Measurements from ENCODE around the gene PCNX2.

Gene PCNX2

DNA sequence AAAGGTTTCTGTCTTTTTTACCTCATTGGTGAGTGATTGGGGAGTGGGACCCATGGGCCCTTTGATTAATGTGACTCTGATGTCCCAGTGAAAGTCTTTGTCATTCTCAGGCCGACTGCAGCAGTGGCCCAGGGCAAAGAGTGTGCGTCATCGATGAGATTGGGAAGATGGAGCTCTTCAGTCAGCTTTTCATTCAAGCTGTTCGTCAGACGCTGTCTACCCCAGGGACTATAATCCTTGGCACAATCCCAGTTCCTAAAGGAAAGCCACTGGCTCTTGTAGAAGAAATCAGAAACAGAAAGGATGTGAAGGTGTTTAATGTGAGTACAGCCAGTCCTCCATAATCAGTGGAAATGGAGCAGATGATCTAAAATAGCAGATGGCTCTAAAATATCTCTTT lies 325.7 kb downstream of the PCNX2 start:
- TF ChIP-seq, protein P1, sequence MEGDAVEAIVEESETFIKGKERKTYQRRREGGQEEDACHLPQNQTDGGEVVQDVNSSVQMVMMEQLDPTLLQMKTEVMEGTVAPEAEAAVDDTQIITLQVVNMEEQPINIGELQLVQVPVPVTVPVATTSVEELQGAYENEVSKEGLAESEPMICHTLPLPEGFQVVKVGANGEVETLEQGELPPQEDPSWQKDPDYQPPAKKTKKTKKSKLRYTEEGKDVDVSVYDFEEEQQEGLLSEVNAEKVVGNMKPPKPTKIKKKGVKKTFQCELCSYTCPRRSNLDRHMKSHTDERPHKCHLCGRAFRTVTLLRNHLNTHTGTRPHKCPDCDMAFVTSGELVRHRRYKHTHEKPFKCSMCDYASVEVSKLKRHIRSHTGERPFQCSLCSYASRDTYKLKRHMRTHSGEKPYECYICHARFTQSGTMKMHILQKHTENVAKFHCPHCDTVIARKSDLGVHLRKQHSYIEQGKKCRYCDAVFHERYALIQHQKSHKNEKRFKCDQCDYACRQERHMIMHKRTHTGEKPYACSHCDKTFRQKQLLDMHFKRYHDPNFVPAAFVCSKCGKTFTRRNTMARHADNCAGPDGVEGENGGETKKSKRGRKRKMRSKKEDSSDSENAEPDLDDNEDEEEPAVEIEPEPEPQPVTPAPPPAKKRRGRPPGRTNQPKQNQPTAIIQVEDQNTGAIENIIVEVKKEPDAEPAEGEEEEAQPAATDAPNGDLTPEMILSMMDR (IDR thresholded peaks at IDR 0.05; ENCODE audit: low read length, missing control alignments), result no peak
- H3K4me3 ChIP-seq (replicated peaks; ENCODE audit: low read depth, low read length), result no peak overlapping the region
- no peak for DNase-seq (ENCODE audit: low read depth)

DNA sequence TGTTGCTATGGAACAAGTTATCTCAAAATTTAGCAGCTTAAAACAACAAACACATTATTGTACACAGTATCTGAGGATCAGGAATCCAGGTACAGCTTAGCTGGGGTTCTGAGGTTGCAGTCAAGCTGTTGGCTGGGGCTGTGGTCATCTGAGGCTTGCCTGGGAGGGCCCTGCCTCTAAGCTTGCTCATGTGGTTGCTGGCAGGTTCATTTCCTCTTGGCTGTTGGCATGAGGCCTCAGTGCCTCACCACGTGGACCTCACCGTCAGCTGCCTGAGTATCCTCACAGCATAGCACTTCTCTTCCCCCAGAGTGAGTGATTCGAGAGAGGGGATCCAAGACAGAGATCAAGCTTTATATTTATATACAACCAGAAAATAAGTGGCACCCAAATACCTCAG lies 326.6 kb downstream of the PCNX2 start:
- TF ChIP-seq, protein P1 (IDR thresholded peaks at IDR 0.05; ENCODE audit: low read length, missing control alignments), result no peak
- DNase-seq (ENCODE audit: low read depth), result peak; percentile 55

DNA sequence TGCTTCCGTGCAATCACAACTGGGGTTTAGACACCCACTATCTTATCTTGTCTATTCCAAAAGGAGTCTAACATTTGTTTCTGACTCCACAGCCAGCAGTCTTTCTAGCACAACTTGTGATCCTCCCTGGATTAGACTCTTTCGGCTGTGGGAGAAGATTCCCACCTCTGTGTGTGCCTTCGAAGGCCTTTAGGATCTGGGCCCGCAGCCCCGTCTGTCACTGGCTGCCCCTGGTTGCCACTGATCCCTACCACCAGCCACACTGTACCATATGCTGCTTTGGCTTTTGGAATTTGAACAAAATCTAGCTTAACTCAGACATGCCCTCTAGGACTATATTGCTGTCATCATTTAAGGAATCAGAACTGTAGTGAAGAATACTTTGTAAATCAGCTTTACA lies 327.1 kb downstream of the PCNX2 start:
- TF ChIP-seq, protein P1 (IDR thresholded peaks at IDR 0.05; ENCODE audit: low read length, missing control alignments), result no peak
- DNase-seq (ENCODE audit: low read depth), result no peak
- H3K4me3 ChIP-seq (replicated peaks; ENCODE audit: low read depth, low read length), result no peak overlapping the region

More for the DNA sequence above, 326.6 kb downstream of the PCNX2 start:
- H3K4me3 ChIP-seq (replicated peaks; ENCODE audit: low read depth, low read length), result no peak overlapping the region

DNA sequence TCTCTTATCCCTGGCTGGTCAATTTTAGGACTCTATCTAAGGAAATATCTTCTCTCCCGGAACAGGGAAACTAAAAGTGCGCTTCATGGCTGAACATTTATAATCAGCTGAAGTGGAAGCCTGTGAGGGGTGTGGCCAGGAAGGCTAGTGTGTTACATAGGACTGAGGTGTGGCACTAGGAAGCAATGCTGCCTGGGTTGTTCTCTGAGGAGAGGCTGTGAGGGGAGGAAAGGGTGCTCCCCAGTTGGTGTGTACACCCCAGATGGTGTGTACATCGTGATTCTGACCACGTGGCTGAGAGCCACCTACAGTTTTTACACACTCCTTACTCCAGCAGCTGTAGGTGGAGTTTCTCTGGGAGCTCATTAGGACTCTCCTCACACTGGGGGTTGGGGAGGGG lies 328.9 kb downstream of the PCNX2 start:
- TF ChIP-seq, protein P1 (IDR thresholded peaks at IDR 0.05; ENCODE audit: low read length, missing control alignments), result no peak
- DNase-seq (ENCODE audit: low read depth), result no peak
- H3K4me3 ChIP-seq (replicated peaks; ENCODE audit: low read depth, low read length), result no peak overlapping the region

DNA sequence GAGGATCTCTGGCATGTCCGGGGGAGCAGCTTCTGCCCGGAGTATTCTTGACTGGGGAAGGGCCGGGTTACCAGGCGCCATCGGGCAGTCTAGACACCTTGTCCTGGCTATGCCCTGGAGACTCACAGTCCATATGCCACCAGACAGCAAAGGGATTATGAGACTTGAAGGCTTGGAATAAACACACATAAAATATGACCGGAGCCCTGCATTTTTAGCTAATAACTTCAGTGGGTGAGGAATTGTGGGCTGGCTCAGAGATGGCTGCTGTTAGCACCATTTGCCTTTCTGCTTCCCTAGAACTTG lies 329.7 kb downstream of the PCNX2 start:
- no peak for DNase-seq (ENCODE audit: low read depth)
- no peak overlapping the region for H3K4me3 ChIP-seq (replicated peaks; ENCODE audit: low read depth, low read length)
- TF ChIP-seq, protein P1 (IDR thresholded peaks at IDR 0.05; ENCODE audit: low read length, missing control alignments), result no peak

DNA sequence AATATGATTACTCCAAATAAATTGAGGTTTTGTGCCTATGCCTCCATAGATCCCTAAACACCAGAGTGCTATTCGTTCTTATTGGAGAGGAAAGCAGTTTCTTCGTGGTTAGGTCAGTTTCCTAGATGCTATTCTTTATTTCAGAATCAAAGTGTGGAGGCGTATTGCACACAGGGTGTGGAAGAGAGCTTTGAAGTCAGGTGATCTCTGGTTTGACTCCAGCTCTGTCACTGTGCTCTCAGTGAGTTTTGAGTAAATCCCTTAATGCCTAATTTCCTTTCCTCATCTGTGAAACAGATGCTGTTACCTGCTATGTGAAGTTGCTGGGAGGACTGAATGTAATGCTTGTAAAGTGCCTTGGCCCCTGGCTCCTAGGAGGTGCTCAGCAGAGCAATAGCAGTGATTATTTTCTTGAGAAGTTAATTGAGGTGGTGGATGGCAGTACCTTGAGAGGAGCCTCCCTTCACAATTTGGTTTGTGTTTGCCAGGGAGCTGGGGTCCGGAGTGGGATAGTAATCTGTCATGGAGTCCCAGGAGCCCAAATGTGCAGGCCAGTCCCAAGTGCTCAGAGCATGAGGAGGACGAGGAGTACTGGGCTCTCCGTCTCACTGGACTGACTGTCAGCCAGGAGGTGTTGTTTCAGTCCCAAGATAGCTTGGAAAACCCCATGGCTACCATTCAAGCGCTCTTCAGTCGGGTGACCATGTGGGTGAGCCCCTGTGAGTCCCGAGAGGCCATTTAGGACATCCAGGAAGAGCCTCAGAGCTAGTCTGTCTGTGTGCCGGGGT lies 330.2 kb downstream of the PCNX2 start:
- DNase-seq (ENCODE audit: low read depth), result no peak
- H3K4me3 ChIP-seq (replicated peaks; ENCODE audit: low read depth, low read length), result no peak overlapping the region
- TF ChIP-seq, protein P1 (IDR thresholded peaks at IDR 0.05; ENCODE audit: low read length, missing control alignments), result no peak

DNA sequence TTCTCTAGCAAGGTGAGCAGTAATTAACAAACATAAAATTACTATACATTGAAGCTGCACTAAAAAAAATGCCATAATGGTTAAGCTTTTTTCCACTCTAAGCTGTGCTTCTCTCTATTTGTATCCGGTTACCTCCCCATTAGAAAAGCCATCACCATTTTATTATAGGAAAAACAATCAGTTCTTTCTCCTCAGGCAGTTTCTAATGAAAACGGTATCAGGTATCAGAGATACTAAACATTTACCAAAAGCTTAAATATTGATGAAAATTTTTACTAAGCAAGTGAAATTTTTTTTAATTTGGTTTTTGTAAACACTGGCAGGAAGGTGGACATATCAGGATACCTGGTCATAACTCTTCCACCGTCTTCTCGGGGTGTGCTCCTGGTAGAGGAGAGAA lies 330.9 kb downstream of the PCNX2 start:
- H3K4me3 ChIP-seq (replicated peaks; ENCODE audit: low read depth, low read length), result no peak overlapping the region
- no peak for DNase-seq (ENCODE audit: low read depth)
- TF ChIP-seq, protein P1 (IDR thresholded peaks at IDR 0.05; ENCODE audit: low read length, missing control alignments), result no peak
